Measurements from ENCODE around the gene RBMS2.

Gene RBMS2

GRCh38 chr12:56634837-56635791 is 113.5 kb downstream of the RBMS2 start (continued):
- TF ChIP-seq HIC1 (tag by site-specific recombination; IDR thresholded peaks at IDR 0.05), result no peak
- TF ChIP-seq ZNF626 (tag by site-specific recombination; IDR thresholded peaks at IDR 0.05), result no peak
- TF ChIP-seq WT1 (tag by site-specific recombination; IDR thresholded peaks at IDR 0.05), result no peak
- no peak for TF ChIP-seq ZNF785 (tag by site-specific recombination; IDR thresholded peaks at IDR 0.05)
- peak; percentile 94 for TF ChIP-seq ZBTB17 (tag by site-specific recombination; IDR thresholded peaks at IDR 0.05)
- peak; percentile 81 for TF ChIP-seq GLIS2 (tag by site-specific recombination; IDR thresholded peaks at IDR 0.05)
- TF ChIP-seq ZNF16 (tag by site-specific recombination; IDR thresholded peaks at IDR 0.05; ENCODE audit: low read depth), result no peak
- peak; percentile 31 for TF ChIP-seq ZBTB26 (tag by site-specific recombination; optimal IDR thresholded peaks at IDR 0.05)
- peak; percentile 94 for TF ChIP-seq IKZF3 (tag by site-specific recombination; IDR thresholded peaks at IDR 0.05)
- TF ChIP-seq ZNF488 (tag by site-specific recombination; IDR thresholded peaks at IDR 0.05), result no peak
- TF ChIP-seq ZBTB1 (tag by site-specific recombination; IDR thresholded peaks at IDR 0.05), result no peak
- TF ChIP-seq ZNF544 (tag by site-specific recombination; IDR thresholded peaks at IDR 0.05), result no peak
- TF ChIP-seq ZNF302 (tag by site-specific recombination; IDR thresholded peaks at IDR 0.05; ENCODE audit: low read depth), result no peak
- TF ChIP-seq ZSCAN5A (tag by site-specific recombination; IDR thresholded peaks at IDR 0.05), result no peak
- TF ChIP-seq ZSCAN16 (tag by site-specific recombination; IDR thresholded peaks at IDR 0.05), result no peak
- TF ChIP-seq ZNF843 (tag by site-specific recombination; IDR thresholded peaks at IDR 0.05), result no peak
- no peak for TF ChIP-seq YY2 (tag by site-specific recombination; IDR thresholded peaks at IDR 0.05)
- TF ChIP-seq PRDM4 (tag by site-specific recombination; IDR thresholded peaks at IDR 0.05), result peak; percentile 11; the same call in 1 of the 2 replicates
- TF ChIP-seq ZNF670 (tag by site-specific recombination; IDR thresholded peaks at IDR 0.05; ENCODE audit: low read depth), result no peak
- no peak for TF ChIP-seq ZNF639 (tag by site-specific recombination; IDR thresholded peaks at IDR 0.05)
- TF ChIP-seq ZNF2 (tag by site-specific recombination; IDR thresholded peaks at IDR 0.05), result no peak
- TF ChIP-seq ZNF362 (tag by site-specific recombination; IDR thresholded peaks at IDR 0.05), result no peak
- TF ChIP-seq ZNF350 (tag by site-specific recombination; IDR thresholded peaks at IDR 0.05), result no peak
- no peak for TF ChIP-seq ZNF24 (tag by site-specific recombination; IDR thresholded peaks at IDR 0.05)
- no peak for TF ChIP-seq ZNF510 (tag by site-specific recombination; IDR thresholded peaks at IDR 0.05; ENCODE audit: insufficient replicate concordance)
- peak; percentile 93 for TF ChIP-seq CTCF (tag by site-specific recombination; IDR thresholded peaks at IDR 0.05)
- TF ChIP-seq SP2 (tag by site-specific recombination; IDR thresholded peaks at IDR 0.05), result peak; percentile 67

Data from HEK293 (cell line).